Endodermal cell (in vitro differentiated cells): ENCODE measurements around the gene SMIM21. TPM values are rescaled to one million over a fixed set of nuclear protein-coding genes. Genes with fewer than 3 reads are reported as not detected.
A peak's percentile ranks its signal among the peaks of the same experiment; 100 is the strongest.

Experiments
- DNase-seq: peaks from one replicate; pipeline ENCODE4 v3.0.0-alpha.2; 2017
- H3K27ac ChIP-seq: 2 replicates; pipeline ENCODE4 v1.5.1; 2013; ENCODE audit warnings: mild to moderate bottlenecking, low read depth, low read length, moderate library complexity
- H3K27me3 ChIP-seq: 2 replicates; pipeline ENCODE4 v1.6.1; 2013; ENCODE audit warnings: mild to moderate bottlenecking, low read length, moderate library complexity; ENCODE audit not compliant: insufficient read depth, control insufficient read depth, poor library complexity, severe bottlenecking
- H3K36me3 ChIP-seq: 2 replicates; pipeline ENCODE4 v1.7.0; 2013; ENCODE audit warnings: mild to moderate bottlenecking, low read length, moderate library complexity; ENCODE audit not compliant: control insufficient read depth, insufficient read depth
- H3K4me1 ChIP-seq: one replicate; pipeline ENCODE4 v1.7.0; 2013; ENCODE audit warnings: low read length; ENCODE audit not compliant: control insufficient read depth, insufficient read depth
- H3K4me3 ChIP-seq: 2 replicates; pipeline ENCODE4 v1.5.1; 2013; ENCODE audit warnings: mild to moderate bottlenecking, low read length, moderate library complexity
- H3K9ac ChIP-seq: 2 replicates; pipeline ENCODE4 v1.6.1; 2013; ENCODE audit warnings: mild to moderate bottlenecking, low read length, moderate library complexity; ENCODE audit not compliant: poor library complexity, severe bottlenecking; ENCODE audit errors: extremely low read depth
- H3K9me3 ChIP-seq: 2 replicates; pipeline ENCODE4 v1.6.1; 2013; ENCODE audit warnings: mild to moderate bottlenecking, low read length, moderate library complexity; ENCODE audit not compliant: control insufficient read depth
- H3K27ac Mint-ChIP-seq: 2 replicates; pipeline ENCODE4 v1.8.0; 2020; ENCODE audit warnings: mixed read lengths
- H3K27me3 Mint-ChIP-seq: 2 replicates; pipeline ENCODE4 v1.8.0; 2021; ENCODE audit warnings: mild to moderate bottlenecking, mixed read lengths; ENCODE audit not compliant: insufficient read depth
- H3K36me3 Mint-ChIP-seq: 2 replicates; pipeline ENCODE4 v1.8.0; 2020; ENCODE audit warnings: low read depth, mixed read lengths
- H3K4me1 Mint-ChIP-seq: 2 replicates; pipeline ENCODE4 v1.8.0; 2020; ENCODE audit warnings: mixed read lengths
- H3K4me3 Mint-ChIP-seq: 2 replicates; pipeline ENCODE4 v1.8.0; 2020; ENCODE audit warnings: mild to moderate bottlenecking, moderate library complexity, mixed read lengths
- H3K9me3 Mint-ChIP-seq: 2 replicates; pipeline ENCODE4 v1.8.0; 2020; ENCODE audit warnings: mild to moderate bottlenecking, mixed read lengths
- WGBS, 2 experiments: methylation state at CpG; one replicate each; pipeline versions ENCODE4 v1.1.5 to v1.1.7; 2013; ENCODE audit warnings: missing lambda C conversion rate in 2 of 2, mixed read lengths in 1 of 2; ENCODE audit not compliant: insufficient coverage in 1 of 2, insufficient read length in 1 of 2; 5-methylcytosine and 5-hydroxymethylcytosine counted together
- total RNA-seq, 2 donors: library from RNA; stranded (reverse); fragmentation: NEBNext Ultra II Directional in 1 of 2; extraction: Animal tissue kit (Norgen Biotek cat#: 25700) in 1 of 2; gene quantifications; 2 replicates in 1 of 2; 3 replicates in 1 of 2; pipeline ENCODE4 v1.2.1, GENCODE V29; 2021
- TF ChIP-seq, protein P1 (sequence below): fragments of 200-600 bp; sonication (generic); conservative IDR thresholded peaks from 2 replicates; pipeline ENCODE4 v1.5.0; 2021; ENCODE audit warnings: antibody characterized with exemption, mild to moderate bottlenecking

SMIM21 gene
- total RNA-seq, 2 donors from 2014 or later = not detected

DNA sequence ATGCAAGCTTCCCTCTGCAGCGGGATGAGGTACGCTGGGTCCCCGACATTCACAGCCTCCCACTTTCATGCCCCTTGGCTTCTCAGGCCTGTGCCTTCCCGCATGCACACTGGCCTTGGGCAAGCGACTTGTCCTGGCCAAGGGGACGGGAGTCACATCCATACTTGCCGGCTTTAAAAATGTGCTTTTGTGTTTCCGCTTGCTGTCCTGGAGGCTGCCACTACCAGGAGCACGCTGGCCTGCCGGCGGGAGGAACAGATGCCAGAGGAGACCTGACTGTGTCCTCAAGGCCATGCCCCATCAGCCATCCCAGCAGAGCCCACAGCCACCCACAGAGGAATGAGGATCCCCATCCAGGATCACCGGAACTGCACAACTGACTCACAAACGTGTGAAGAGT is 36.9 kb upstream of the SMIM21 start:
- Mint-ChIP-seq H3K27me3 (peaks cover 12% of the 10 kb centered on the region), H3K27ac (no peak overlapping the region), H3K36me3 (no peaks in the 10 kb centered on the region), H3K9me3 (no peaks in the 10 kb centered on the region), H3K4me3 (no peak overlapping the region), H3K4me1 (no peaks in the 10 kb centered on the region)
- Histone ChIP-seq H3K27me3 (no peaks in the 10 kb centered on the region), H3K27ac (no peak overlapping the region), H3K9ac (no peak overlapping the region), H3K4me3 (no peak overlapping the region), H3K36me3 (no peaks in the 10 kb centered on the region), H3K9me3 (no peaks in the 10 kb centered on the region), H3K4me1 (no peaks in the 10 kb centered on the region)
- 91 to 95% methylated on average over 10 to 13 of the region's 13 CpGs for WGBS, 2 experiments
- no peak for DNase-seq
- TF ChIP-seq, protein P1, sequence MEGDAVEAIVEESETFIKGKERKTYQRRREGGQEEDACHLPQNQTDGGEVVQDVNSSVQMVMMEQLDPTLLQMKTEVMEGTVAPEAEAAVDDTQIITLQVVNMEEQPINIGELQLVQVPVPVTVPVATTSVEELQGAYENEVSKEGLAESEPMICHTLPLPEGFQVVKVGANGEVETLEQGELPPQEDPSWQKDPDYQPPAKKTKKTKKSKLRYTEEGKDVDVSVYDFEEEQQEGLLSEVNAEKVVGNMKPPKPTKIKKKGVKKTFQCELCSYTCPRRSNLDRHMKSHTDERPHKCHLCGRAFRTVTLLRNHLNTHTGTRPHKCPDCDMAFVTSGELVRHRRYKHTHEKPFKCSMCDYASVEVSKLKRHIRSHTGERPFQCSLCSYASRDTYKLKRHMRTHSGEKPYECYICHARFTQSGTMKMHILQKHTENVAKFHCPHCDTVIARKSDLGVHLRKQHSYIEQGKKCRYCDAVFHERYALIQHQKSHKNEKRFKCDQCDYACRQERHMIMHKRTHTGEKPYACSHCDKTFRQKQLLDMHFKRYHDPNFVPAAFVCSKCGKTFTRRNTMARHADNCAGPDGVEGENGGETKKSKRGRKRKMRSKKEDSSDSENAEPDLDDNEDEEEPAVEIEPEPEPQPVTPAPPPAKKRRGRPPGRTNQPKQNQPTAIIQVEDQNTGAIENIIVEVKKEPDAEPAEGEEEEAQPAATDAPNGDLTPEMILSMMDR = no peak

DNA sequence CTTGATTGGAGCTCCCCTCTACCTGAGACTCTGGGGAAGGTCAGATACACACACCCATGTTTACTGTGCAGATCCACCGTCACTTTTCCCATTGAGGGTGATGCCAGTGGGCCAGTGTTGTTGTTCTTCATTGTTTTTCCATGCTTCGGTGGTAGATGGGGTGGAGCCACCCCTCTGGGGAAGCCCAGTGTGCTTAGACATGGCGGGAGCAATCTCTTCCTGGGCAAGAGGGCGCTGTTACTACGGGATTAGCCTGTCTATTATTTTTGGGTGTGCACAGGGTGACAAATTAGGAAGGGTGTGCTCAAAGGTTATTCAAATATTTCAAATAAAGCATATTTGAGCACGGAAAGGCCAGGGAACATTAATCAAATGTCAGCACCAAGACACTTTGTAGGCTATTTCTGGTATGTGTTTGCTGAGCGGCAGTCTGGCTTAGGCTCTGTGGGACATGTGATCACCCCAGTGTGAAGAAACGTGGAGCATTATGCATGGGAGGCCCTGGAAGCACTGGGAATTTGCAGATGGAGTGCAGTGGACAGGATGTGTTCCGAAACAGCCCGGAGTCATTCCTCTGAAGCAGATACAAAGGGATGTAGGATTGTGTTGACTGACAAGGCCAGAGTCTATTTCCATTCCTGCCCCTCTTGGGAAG is 34.8 kb upstream of the SMIM21 start:
- Mint-ChIP-seq H3K27me3 (peaks cover 31% of the 10 kb centered on the region), H3K9me3 (peaks cover 16% of the 10 kb centered on the region), H3K36me3 (peaks cover 8% of the 10 kb centered on the region), H3K4me3 (no peak overlapping the region), H3K4me1 (no peaks in the 10 kb centered on the region), H3K27ac (no peak overlapping the region)
- DNase-seq = no peak
- H3K27me3 ChIP-seq = peaks cover 1% of the 10 kb centered on the region
- H3K4me3 ChIP-seq = no peak overlapping the region
- TF ChIP-seq, protein P1 = no peak
- H3K9ac ChIP-seq = no peak overlapping the region
- 71 to 75% methylated on average over 5 to 9 of the region's 10 CpGs for WGBS, 2 experiments
- H3K27ac ChIP-seq = no peak overlapping the region
- H3K4me1 ChIP-seq = no peaks in the 10 kb centered on the region
- no peaks in the 10 kb centered on the region for H3K36me3 ChIP-seq
- peaks cover 7% of the 10 kb centered on the region for H3K9me3 ChIP-seq

DNA sequence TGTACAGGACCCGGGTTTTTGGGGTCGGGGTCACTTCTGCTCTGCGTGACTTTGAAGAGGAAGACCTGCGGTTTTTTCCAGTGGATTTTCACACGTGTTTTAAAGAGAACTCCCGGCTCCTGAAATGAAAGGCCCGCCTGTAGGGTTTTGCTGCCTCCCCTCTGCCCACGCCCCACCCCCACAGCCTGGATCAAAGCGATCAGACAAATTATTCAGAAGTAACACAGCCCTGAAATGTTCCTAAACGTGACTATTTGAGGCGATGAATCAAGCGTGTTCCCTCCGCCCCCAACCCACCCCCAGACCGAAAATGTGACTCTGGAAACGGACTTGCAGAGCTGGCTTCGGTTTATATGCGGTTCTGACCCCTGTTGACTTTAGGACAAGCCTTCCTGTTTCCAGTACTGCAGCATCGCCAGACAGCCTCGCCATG is 28.7 kb upstream of the SMIM21 start:
- peaks cover 80% of the 10 kb centered on the region for H3K27me3 Mint-ChIP-seq
- Histone ChIP-seq H3K4me3 (peak overlapping the region; percentile 76), H3K9ac (no peak overlapping the region), H3K4me1 (peaks cover 3% of the 10 kb centered on the region), H3K27ac (peak overlapping the region; percentile 57), H3K36me3 (no peaks in the 10 kb centered on the region), H3K9me3 (peaks cover 10% of the 10 kb centered on the region), H3K27me3 (peaks cover 42% of the 10 kb centered on the region)
- peaks cover 9% of the 10 kb centered on the region for H3K4me1 Mint-ChIP-seq
- 9 to 18% methylated on average over 16 to 19 of the region's 19 CpGs for WGBS, 2 experiments
- DNase-seq = no peak
- H3K9me3 Mint-ChIP-seq = peaks cover 16% of the 10 kb centered on the region
- H3K36me3 Mint-ChIP-seq = peaks cover 8% of the 10 kb centered on the region
- H3K4me3 Mint-ChIP-seq = peak overlapping the region; percentile 49
- TF ChIP-seq, protein P1 = no peak
- no peak overlapping the region for H3K27ac Mint-ChIP-seq
